ENCODE results near the gene SV2C. TPM values are rescaled to one million over a fixed set of nuclear protein-coding genes. Genes with fewer than 3 reads are reported as not detected.
"Not testable (repeated sequence)": the region's sequence is repeated elsewhere in the genome, so short reads cannot be mapped to it uniquely, and the experiment has no call there.

SV2C gene
- total RNA-seq, 3 donors from 2014 or later: 0.54 to 1.2 (median 0.58) TPM

DNA sequence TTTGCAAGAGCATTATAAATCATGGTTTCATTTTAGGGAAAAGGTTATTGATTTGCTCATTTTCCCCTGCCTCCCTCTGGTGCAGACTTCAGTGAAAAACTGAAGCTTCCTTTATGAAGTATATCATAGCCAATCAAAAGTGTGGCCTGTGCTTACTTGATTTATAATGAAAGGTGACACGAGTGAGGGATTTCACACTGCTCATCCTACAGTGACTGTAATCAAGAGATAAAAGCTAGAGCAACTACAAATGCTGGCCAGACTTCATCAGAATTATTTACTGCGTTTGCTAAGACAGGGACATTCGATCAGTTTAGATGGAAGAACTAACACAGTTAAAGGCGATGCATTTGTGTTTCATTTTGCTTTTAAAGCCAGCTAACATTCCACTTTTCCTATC is 151.5 kb downstream of the SV2C start:
- DNase-seq (no peak), ATAC-seq (no peak)
- H3K9me3 ChIP-seq: no peaks in the 10 kb centered on the region
- intact Hi-C loops (cut with DNase I, micrococcal nuclease): no loop called here
- no peak for TF ChIP-seq CTCF (IDR thresholded peaks at IDR 0.05)
- H3K4me1 ChIP-seq (ENCODE audit: low read depth): no peaks in the 10 kb centered on the region
- no peaks in the 10 kb centered on the region for H3K36me3 ChIP-seq (ENCODE audit: low read depth)
- H3K4me3 ChIP-seq: no peak overlapping the region

DNA sequence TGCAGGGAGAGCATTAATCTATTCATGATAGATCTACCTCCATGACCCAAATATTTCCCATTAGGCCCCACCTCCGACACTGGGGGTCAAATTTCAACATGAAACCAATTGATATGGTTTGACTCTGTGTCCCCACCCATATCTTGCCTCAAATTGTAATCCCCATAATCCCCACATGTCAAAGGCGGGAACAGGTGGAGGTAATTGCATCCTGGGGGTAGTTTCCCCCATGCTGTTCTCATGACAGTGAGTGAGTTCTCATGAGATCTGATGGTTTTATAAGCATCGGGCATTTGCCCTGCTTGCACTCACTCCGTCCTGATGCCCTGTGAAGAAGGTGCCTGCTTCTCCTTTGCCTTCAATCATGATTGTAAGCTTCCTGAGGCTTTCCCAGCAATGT is 153.5 kb downstream of the SV2C start:
- no peak for TF ChIP-seq CTCF (IDR thresholded peaks at IDR 0.05)
- ATAC-seq: no peak
- no peaks in the 10 kb centered on the region for H3K36me3 ChIP-seq (ENCODE audit: low read depth)
- no peak overlapping the region for H3K4me3 ChIP-seq
- intact Hi-C loops (cut with DNase I, micrococcal nuclease): no loop called here
- DNase-seq: no peak
- H3K9me3 ChIP-seq: no peaks in the 10 kb centered on the region
- no peaks in the 10 kb centered on the region for H3K4me1 ChIP-seq (ENCODE audit: low read depth)

- Histone ChIP-seq H3K4me3 (no peak overlapping the region), H3K9me3 (no peaks in the 10 kb centered on the region), H3K36me3 (ENCODE audit: low read depth) (no peaks in the 10 kb centered on the region), H3K4me1 (ENCODE audit: low read depth) (no peaks in the 10 kb centered on the region)
- DNase-seq: no peak
- ATAC-seq: no peak
- intact Hi-C loops (cut with DNase I, micrococcal nuclease): no loop called here
- no peak for TF ChIP-seq CTCF (IDR thresholded peaks at IDR 0.05)
Observed at GRCh38 chr5:76240336-76240735, 157.2 kb downstream of the SV2C start.

- intact Hi-C loops (cut with DNase I, micrococcal nuclease); H3K4me1 ChIP-seq (ENCODE audit: low read depth); ATAC-seq; H3K4me3 ChIP-seq; H3K9me3 ChIP-seq; H3K36me3 ChIP-seq (ENCODE audit: low read depth); DNase-seq: not testable (repeated sequence)
Observed at GRCh38 chr5:76242155-76242554, 159.0 kb downstream of the SV2C start.

DNA sequence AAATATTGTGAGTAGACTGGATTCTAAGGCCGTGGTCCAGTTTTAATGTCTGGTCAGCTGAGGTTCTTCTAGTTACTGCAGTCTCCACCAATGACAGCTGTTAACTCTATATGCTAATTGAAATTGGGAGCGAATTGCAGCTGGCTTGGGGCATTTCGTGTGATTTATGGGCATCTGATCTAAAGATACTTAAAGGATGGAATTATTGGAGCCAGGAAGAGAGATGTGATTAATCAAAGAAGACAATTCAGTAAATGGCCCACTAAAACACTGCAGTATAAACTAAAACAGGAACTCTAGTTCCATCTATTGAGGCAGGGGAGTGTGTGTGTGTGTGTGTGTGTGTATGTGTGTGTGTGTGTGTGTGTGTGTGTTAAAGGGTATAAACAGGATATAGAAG is 162.4 kb downstream of the SV2C start:
- no peaks in the 10 kb centered on the region for H3K9me3 ChIP-seq
- no peak overlapping the region for H3K4me3 ChIP-seq
- H3K4me1 ChIP-seq (ENCODE audit: low read depth): no peaks in the 10 kb centered on the region
- DNase-seq (no peak), ATAC-seq (no peak)
- H3K36me3 ChIP-seq (ENCODE audit: low read depth): no peaks in the 10 kb centered on the region
- intact Hi-C loops (cut with DNase I, micrococcal nuclease): no loop called here
- no peak for TF ChIP-seq CTCF (IDR thresholded peaks at IDR 0.05)

DNA sequence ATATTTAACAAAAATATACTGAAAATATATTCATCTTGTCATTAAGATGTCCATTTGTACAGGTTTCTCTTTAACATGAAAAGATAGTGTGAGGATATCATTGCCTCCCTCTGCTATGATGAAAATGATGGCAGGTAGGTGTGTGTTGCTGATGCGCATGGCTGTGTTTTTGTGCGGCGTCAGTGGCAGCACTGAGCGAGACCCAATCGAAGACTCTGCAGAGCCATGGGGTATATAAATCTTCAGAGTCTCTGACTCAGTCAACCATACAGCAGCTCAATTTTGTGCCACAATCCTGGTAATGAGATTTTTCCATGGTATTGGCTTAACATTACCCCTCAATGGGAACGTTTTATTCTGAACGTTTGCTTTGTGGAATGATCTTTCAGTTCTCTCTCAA is 166.4 kb downstream of the SV2C start:
- H3K4me3 ChIP-seq: no peak overlapping the region
- intact Hi-C loops (cut with DNase I, micrococcal nuclease): no loop called here
- ATAC-seq: no peak

More for the DNA sequence above, 166.4 kb downstream of the SV2C start:
- no peaks in the 10 kb centered on the region for H3K36me3 ChIP-seq (ENCODE audit: low read depth)
- DNase-seq: no peak
- no peaks in the 10 kb centered on the region for H3K9me3 ChIP-seq
- no peaks in the 10 kb centered on the region for H3K4me1 ChIP-seq (ENCODE audit: low read depth)
- TF ChIP-seq CTCF (IDR thresholded peaks at IDR 0.05): no peak

All from mucosa of descending colon (tissue), 3 donors.